ENCODE data around the gene KNDC1.

The KNDC1 gene

DNA sequence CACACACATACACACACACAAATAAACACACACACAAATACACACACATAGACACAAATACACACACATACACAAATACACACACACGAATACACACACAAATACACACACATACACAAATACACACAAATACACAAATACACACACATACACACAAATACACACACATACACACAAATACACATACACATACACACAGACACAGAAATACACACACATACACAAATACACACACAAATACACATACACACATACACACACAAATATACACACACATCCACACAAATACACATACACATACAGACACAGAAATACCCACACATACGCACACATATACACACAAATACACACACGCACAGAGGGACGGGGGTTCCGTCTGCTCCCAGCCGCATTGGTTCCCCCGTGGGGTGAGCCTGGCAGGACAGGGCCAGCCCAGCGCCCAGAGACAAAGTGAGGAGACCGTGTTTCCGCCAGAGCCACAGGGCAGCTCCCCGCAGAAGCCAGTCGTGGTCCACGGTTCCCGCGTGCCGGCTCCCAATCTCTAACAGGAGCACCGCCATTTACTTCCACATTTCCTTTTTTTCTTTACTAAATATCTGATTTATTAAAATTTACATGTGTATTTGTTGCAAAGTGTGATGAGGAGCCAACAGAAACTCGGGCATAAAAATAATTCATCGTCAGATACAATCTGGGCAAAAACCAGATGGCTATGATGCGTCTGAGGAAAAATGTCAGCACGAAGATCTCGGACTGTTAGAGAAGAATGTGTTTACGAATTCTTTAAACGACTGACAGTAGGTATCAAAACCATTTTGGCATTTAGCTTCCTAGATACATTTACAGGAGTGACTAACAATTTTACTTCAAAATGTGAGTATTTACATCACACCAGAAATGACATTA lies 3.1 kb upstream of the KNDC1 start:
- CTCF ChIA-PET: interaction anchor here (1.4 kb wide), 1 partner anchor 13 kb away, joined by 3 read pairs; no protein-coding TSS in a partner anchor
- POLR2A ChIA-PET: no interaction called here
- no peak overlapping the region for H3K4me3 ChIP-seq (ENCODE audit: low read depth, low read length)
- TF ChIP-seq GFI1B (tag by site-specific recombination; IDR thresholded peaks at IDR 0.05): no peak
- TF ChIP-seq ZNF146 (tag by site-specific recombination; IDR thresholded peaks at IDR 0.05): no peak
- 0 out of 2 replicates have a peak, but pooled peaks have one; percentile 53 for TF ChIP-seq ZNF785 (tag by site-specific recombination; IDR thresholded peaks at IDR 0.05)
- no peak for TF ChIP-seq EGR2 (tag by site-specific recombination; IDR thresholded peaks at IDR 0.05; ENCODE audit: low read depth)
- TF ChIP-seq, protein P1, sequence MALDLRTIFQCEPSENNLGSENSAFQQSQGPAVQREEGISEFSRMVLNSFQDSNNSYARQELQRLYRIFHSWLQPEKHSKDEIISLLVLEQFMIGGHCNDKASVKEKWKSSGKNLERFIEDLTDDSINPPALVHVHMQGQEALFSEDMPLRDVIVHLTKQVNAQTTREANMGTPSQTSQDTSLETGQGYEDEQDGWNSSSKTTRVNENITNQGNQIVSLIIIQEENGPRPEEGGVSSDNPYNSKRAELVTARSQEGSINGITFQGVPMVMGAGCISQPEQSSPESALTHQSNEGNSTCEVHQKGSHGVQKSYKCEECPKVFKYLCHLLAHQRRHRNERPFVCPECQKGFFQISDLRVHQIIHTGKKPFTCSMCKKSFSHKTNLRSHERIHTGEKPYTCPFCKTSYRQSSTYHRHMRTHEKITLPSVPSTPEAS (tag by site-specific recombination; IDR thresholded peaks at IDR 0.05): peak; percentile 100
- TF ChIP-seq, protein P2, sequence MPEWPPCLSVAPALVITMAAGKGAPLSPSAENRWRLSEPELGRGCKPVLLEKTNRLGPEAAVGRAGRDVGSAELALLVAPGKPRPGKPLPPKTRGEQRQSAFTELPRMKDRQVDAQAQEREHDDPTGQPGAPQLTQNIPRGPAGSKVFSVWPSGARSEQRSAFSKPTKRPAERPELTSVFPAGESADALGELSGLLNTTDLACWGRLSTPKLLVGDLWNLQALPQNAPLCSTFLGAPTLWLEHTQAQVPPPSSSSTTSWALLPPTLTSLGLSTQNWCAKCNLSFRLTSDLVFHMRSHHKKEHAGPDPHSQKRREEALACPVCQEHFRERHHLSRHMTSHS (tag by site-specific recombination; IDR thresholded peaks at IDR 0.05): 0 out of 2 replicates have a peak, but pooled peaks have one; percentile 36
- TF ChIP-seq ZNF157 (tag by site-specific recombination; IDR thresholded peaks at IDR 0.05): no peak; the same call in 1 of the 2 replicates
- TF ChIP-seq ZNF560 (tag by site-specific recombination; IDR thresholded peaks at IDR 0.05; ENCODE audit: borderline replicate concordance): no peak
- TF ChIP-seq SP2 (tag by site-specific recombination; IDR thresholded peaks at IDR 0.05): no peak
- TF ChIP-seq, protein P3, sequence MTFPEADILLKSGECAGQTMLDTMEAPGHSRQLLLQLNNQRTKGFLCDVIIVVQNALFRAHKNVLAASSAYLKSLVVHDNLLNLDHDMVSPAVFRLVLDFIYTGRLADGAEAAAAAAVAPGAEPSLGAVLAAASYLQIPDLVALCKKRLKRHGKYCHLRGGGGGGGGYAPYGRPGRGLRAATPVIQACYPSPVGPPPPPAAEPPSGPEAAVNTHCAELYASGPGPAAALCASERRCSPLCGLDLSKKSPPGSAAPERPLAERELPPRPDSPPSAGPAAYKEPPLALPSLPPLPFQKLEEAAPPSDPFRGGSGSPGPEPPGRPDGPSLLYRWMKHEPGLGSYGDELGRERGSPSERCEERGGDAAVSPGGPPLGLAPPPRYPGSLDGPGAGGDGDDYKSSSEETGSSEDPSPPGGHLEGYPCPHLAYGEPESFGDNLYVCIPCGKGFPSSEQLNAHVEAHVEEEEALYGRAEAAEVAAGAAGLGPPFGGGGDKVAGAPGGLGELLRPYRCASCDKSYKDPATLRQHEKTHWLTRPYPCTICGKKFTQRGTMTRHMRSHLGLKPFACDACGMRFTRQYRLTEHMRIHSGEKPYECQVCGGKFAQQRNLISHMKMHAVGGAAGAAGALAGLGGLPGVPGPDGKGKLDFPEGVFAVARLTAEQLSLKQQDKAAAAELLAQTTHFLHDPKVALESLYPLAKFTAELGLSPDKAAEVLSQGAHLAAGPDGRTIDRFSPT (tag by site-specific recombination; IDR thresholded peaks at IDR 0.05): no peak
- TF ChIP-seq ZNF791 (tag by site-specific recombination; IDR thresholded peaks at IDR 0.05): peak; percentile 21; the same call in 1 of the 2 replicates
- TF ChIP-seq MYNN (tag by site-specific recombination; IDR thresholded peaks at IDR 0.05; ENCODE audit: borderline replicate concordance): no peak
- no peak for TF ChIP-seq ZNF529 (tag by site-specific recombination; IDR thresholded peaks at IDR 0.05; ENCODE audit: insufficient replicate concordance)
- peaks cover 5% of the 10 kb centered on the region for H3K4me1 ChIP-seq (ENCODE audit: control insufficient read depth, insufficient read depth, low read length)
- no peaks in the 10 kb centered on the region for H3K36me3 ChIP-seq (ENCODE audit: control insufficient read depth in 2 of 2, insufficient read depth in 1 of 2, low read length in 2 of 2)
- H3K27ac ChIP-seq (ENCODE audit: extremely low read depth, low read depth, low read length): no peak overlapping the region
- H3K9me3 ChIP-seq (ENCODE audit: control insufficient read depth, insufficient read depth, low read depth, low read length): no peaks in the 10 kb centered on the region

DNA sequence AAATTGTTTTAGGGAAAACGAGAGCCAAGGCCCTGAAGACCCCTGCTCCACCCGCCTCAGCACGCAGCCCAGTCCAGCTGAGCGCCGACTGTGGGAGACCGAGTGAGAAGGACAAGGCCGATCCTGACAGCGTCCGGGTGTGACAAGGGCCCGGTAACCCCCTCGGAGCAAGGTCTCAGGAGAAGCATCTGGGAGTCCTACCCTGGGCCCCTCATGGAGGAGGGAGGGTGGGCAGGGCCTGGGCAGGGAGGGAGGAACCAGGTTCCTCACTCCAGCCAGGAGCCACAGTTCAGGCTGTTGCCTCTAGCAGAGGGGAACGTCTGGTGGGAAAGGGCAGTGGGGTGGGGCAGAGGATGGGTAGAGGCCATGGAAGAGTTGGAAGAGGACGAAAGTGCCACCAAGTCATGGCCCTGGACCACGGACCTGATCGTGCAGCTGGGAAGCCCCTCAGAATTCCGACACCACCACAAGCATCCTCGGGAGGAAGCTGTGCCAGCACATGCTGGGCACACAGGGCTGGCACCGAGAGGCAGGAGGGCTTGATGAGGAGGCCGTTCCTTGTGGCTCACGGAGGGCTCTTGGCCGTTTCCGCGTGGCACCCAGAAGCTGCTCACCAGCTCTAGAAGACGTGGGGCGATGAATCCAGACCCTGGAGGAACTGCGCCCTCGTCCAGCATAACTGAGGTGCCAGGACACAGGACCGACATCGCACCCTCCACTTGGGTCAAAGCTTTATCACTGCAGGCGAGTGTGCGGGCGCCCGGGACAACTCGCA lies 2.2 kb upstream of the KNDC1 start:
- no peak overlapping the region for H3K27ac ChIP-seq (ENCODE audit: extremely low read depth, low read depth, low read length)
- H3K36me3 ChIP-seq (ENCODE audit: control insufficient read depth in 2 of 2, insufficient read depth in 1 of 2, low read length in 2 of 2): peaks cover 0 to 9% of the 10 kb centered on the region in 2 experiments; a peak in 1 of 3 replicates
- no peak for TF ChIP-seq ZNF133 (tag by site-specific recombination; IDR thresholded peaks at IDR 0.05)
- 0 out of 2 replicates have a peak, but pooled peaks have one; percentile 33 for TF ChIP-seq ZNF600 (tag by site-specific recombination; IDR thresholded peaks at IDR 0.05)
- TF ChIP-seq, protein P3 (tag by site-specific recombination; IDR thresholded peaks at IDR 0.05): 0 out of 2 replicates have a peak, but pooled peaks have one; percentile 10
- ChIA-PET POLR2A (no interaction called here), CTCF (interaction anchor here (0.6 to 1.4 kb wide), 2 partner anchors 14 to 205 kb away, joined by 3 to 4 read pairs; no protein-coding TSS in a partner anchor)
- H3K4me3 ChIP-seq (ENCODE audit: low read depth, low read length): no peak overlapping the region
- H3K9me3 ChIP-seq (ENCODE audit: control insufficient read depth, insufficient read depth, low read depth, low read length): no peaks in the 10 kb centered on the region
- H3K4me1 ChIP-seq (ENCODE audit: control insufficient read depth, insufficient read depth, low read length): peaks cover 5% of the 10 kb centered on the region
